Measurements from ENCODE around the gene VNN1.

Gene VNN1, protein sequence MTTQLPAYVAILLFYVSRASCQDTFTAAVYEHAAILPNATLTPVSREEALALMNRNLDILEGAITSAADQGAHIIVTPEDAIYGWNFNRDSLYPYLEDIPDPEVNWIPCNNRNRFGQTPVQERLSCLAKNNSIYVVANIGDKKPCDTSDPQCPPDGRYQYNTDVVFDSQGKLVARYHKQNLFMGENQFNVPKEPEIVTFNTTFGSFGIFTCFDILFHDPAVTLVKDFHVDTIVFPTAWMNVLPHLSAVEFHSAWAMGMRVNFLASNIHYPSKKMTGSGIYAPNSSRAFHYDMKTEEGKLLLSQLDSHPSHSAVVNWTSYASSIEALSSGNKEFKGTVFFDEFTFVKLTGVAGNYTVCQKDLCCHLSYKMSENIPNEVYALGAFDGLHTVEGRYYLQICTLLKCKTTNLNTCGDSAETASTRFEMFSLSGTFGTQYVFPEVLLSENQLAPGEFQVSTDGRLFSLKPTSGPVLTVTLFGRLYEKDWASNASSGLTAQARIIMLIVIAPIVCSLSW

DNA sequence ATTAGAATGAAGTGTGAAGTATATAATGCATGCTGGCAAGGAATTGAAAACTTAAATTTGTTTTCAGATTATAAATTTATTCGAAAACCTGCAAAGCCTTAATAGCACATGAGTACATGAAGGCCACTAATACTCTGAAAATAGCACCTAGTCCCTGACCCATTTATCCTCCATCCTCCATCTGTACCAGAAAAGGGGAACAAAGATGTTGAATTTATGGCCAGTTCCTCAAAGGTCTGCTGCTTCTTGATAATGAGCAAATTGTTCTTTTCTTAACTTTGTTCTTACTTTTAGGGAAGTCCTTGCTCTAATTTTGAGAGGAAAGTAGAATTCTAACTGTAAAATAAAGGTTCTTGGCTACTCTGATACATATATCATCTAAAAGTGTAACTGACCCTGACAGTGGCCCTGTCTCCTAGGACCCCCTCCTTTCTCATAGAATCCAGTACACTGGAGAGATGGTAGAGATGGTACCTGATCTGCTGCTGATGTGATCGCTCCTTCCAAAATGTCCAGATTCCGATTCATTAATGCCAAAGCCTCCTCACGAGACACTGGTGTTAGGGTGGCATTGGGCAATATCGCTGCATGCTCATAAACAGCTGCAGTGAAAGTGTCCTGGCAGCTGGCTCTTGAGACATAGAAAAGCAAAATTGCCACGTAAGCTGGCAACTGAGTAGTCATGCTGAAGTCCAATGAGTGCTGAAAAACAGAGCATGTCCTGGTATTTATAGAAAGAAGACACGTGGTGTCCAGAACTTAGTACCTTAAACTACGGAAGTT is at the start of gene VNN1:
TSS of gene VNN1 (minus strand) at position 704 of the 783 bp plus-strand sequence. CDS start at position 684, 20 bp downstream.
- no peak within 1 kb of the TSS for H3K4me3 ChIP-seq (ENCODE audit: low read depth, low read length)
- no peaks in the 10 kb centered on the region for H3K36me3 ChIP-seq (ENCODE audit: control insufficient read depth, insufficient read depth, low read length)
- H3K9ac ChIP-seq (ENCODE audit: low read length): no peak within 1 kb of the TSS
- no peaks in the 10 kb centered on the region for H3K27me3 ChIP-seq (ENCODE audit: control insufficient read depth, insufficient read depth, low read length)
- H3K9me3 ChIP-seq (ENCODE audit: control insufficient read depth, insufficient read depth, low read depth, low read length): no peaks in the 10 kb centered on the region
- no peaks in the 10 kb centered on the region for H3K4me1 ChIP-seq (ENCODE audit: control insufficient read depth, insufficient read depth, low read length)
- H3K27ac ChIP-seq (ENCODE audit: low read depth, low read length): no peak within 1 kb of the TSS

DNA sequence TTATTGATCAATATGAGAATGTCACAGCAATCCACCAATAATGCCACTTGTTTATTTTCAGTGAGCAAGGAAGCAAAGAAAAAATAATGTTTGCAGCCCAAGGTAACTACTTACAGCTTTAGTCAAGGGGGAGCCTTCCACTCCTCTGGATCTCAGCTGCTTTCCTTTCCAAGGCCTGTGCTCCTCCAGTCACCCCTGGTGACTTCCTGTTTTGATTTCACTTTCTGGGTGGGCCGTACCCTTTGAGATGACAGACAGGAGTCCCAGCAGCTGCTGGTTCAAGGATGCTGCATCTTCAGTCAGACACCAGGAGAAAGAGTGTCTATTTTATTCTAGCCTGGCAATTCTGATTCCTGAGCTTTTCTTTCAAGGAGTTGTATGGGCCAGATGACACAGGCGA is 49.4 kb upstream of the VNN1 start:
- H3K4me1 ChIP-seq (ENCODE audit: control insufficient read depth, insufficient read depth, low read length): no peaks in the 10 kb centered on the region
- H3K27ac ChIP-seq (ENCODE audit: low read depth, low read length): no peak overlapping the region
- no peak overlapping the region for H3K4me3 ChIP-seq (ENCODE audit: low read depth, low read length)
- H3K9me3 ChIP-seq (ENCODE audit: control insufficient read depth, insufficient read depth, low read depth, low read length): no peaks in the 10 kb centered on the region
- H3K27me3 ChIP-seq (ENCODE audit: control insufficient read depth, insufficient read depth, low read length): no peaks in the 10 kb centered on the region
- H3K36me3 ChIP-seq (ENCODE audit: control insufficient read depth, insufficient read depth, low read length): no peaks in the 10 kb centered on the region
- no peak overlapping the region for H3K9ac ChIP-seq (ENCODE audit: low read length)

GRCh38 chr6:132760256-132760655 is 46.4 kb upstream of the VNN1 start:
- no peak overlapping the region for H3K9ac ChIP-seq (ENCODE audit: low read length)
- no peak overlapping the region for H3K4me3 ChIP-seq (ENCODE audit: low read depth, low read length)
- no peaks in the 10 kb centered on the region for H3K36me3 ChIP-seq (ENCODE audit: control insufficient read depth, insufficient read depth, low read length)
- H3K27me3 ChIP-seq (ENCODE audit: control insufficient read depth, insufficient read depth, low read length): no peaks in the 10 kb centered on the region
- H3K4me1 ChIP-seq (ENCODE audit: control insufficient read depth, insufficient read depth, low read length): no peaks in the 10 kb centered on the region
- no peak overlapping the region for H3K27ac ChIP-seq (ENCODE audit: low read depth, low read length)
- no peaks in the 10 kb centered on the region for H3K9me3 ChIP-seq (ENCODE audit: control insufficient read depth, insufficient read depth, low read depth, low read length)

GRCh38 chr6:132758689-132759088 is 44.8 kb upstream of the VNN1 start:
- Histone ChIP-seq H3K27me3 (ENCODE audit: control insufficient read depth, insufficient read depth, low read length) (no peaks in the 10 kb centered on the region), H3K4me1 (ENCODE audit: control insufficient read depth, insufficient read depth, low read length) (no peaks in the 10 kb centered on the region), H3K9me3 (ENCODE audit: control insufficient read depth, insufficient read depth, low read depth, low read length) (no peaks in the 10 kb centered on the region), H3K36me3 (ENCODE audit: control insufficient read depth, insufficient read depth, low read length) (no peaks in the 10 kb centered on the region), H3K27ac (ENCODE audit: low read depth, low read length) (no peak overlapping the region), H3K9ac (ENCODE audit: low read length) (no peak overlapping the region), H3K4me3 (ENCODE audit: low read depth, low read length) (no peak overlapping the region)

- Histone ChIP-seq H3K36me3 (ENCODE audit: control insufficient read depth, insufficient read depth, low read length) (no peaks in the 10 kb centered on the region), H3K4me3 (ENCODE audit: low read depth, low read length) (no peak overlapping the region), H3K9ac (ENCODE audit: low read length) (no peak overlapping the region), H3K4me1 (ENCODE audit: control insufficient read depth, insufficient read depth, low read length) (no peaks in the 10 kb centered on the region), H3K27ac (ENCODE audit: low read depth, low read length) (no peak overlapping the region), H3K27me3 (ENCODE audit: control insufficient read depth, insufficient read depth, low read length) (no peaks in the 10 kb centered on the region), H3K9me3 (ENCODE audit: control insufficient read depth, insufficient read depth, low read depth, low read length) (no peaks in the 10 kb centered on the region)
These were observed 38.4 kb upstream of the VNN1 start for GRCh38 chr6:132752255-132752654.

- Histone ChIP-seq H3K27me3 (ENCODE audit: control insufficient read depth, insufficient read depth, low read length) (no peaks in the 10 kb centered on the region), H3K9ac (ENCODE audit: low read length) (no peak overlapping the region), H3K36me3 (ENCODE audit: control insufficient read depth, insufficient read depth, low read length) (no peaks in the 10 kb centered on the region), H3K9me3 (ENCODE audit: control insufficient read depth, insufficient read depth, low read depth, low read length) (no peaks in the 10 kb centered on the region), H3K4me1 (ENCODE audit: control insufficient read depth, insufficient read depth, low read length) (no peaks in the 10 kb centered on the region), H3K4me3 (ENCODE audit: low read depth, low read length) (no peak overlapping the region), H3K27ac (ENCODE audit: low read depth, low read length) (no peak overlapping the region)
These were observed 38.0 kb upstream of the VNN1 start for GRCh38 chr6:132751828-132752227.

GRCh38 chr6:132751306-132751705 is 37.5 kb upstream of the VNN1 start:
- no peaks in the 10 kb centered on the region for H3K36me3 ChIP-seq (ENCODE audit: control insufficient read depth, insufficient read depth, low read length)
- H3K27me3 ChIP-seq (ENCODE audit: control insufficient read depth, insufficient read depth, low read length): no peaks in the 10 kb centered on the region
- no peaks in the 10 kb centered on the region for H3K9me3 ChIP-seq (ENCODE audit: control insufficient read depth, insufficient read depth, low read depth, low read length)
- H3K27ac ChIP-seq (ENCODE audit: low read depth, low read length): no peak overlapping the region
- no peak overlapping the region for H3K4me3 ChIP-seq (ENCODE audit: low read depth, low read length)
- H3K9ac ChIP-seq (ENCODE audit: low read length): no peak overlapping the region
- no peaks in the 10 kb centered on the region for H3K4me1 ChIP-seq (ENCODE audit: control insufficient read depth, insufficient read depth, low read length)

DNA sequence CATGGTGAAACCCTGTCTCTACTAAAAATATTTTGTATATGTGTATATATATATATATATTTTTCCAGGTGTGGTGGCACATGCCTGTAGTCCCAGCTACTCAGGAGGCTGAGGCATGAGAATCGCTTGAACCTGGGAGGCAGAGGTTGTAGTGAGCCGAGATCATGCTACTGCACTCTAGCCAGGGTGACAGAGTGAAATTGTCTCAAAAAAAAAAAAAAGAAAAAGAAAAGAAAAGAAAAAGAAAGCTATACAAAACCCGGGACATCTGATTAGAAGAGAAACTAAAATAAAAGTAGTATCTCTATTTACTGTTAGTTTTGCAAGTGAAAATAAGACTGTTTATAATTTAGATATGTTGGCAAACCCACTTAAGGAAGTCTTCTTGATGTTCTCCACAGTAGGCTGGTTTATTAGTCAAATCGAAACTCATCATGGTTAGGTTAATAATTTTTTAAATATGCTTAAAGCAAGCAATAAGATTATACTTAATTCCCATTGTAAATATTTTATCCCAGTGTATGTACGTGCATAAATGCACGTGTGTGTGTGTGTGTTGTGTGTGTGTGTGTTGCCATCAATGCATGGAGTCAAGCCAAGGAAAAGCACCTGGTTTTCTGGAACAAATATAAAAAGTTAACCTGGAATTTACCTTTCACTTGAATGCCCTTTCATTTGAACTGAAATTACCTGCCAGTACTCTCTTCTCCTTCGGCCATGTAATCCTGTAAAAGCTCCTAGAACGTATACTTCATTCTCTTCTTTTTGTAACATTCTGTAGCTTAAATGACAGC is 36.8 kb upstream of the VNN1 start:
- Histone ChIP-seq H3K4me3 (ENCODE audit: low read depth, low read length) (no peak overlapping the region), H3K27ac (ENCODE audit: low read depth, low read length) (no peak overlapping the region), H3K27me3 (ENCODE audit: control insufficient read depth, insufficient read depth, low read length) (no peaks in the 10 kb centered on the region), H3K9me3 (ENCODE audit: control insufficient read depth, insufficient read depth, low read depth, low read length) (no peaks in the 10 kb centered on the region), H3K4me1 (ENCODE audit: control insufficient read depth, insufficient read depth, low read length) (no peaks in the 10 kb centered on the region), H3K36me3 (ENCODE audit: control insufficient read depth, insufficient read depth, low read length) (no peaks in the 10 kb centered on the region), H3K9ac (ENCODE audit: low read length) (no peak overlapping the region)

DNA sequence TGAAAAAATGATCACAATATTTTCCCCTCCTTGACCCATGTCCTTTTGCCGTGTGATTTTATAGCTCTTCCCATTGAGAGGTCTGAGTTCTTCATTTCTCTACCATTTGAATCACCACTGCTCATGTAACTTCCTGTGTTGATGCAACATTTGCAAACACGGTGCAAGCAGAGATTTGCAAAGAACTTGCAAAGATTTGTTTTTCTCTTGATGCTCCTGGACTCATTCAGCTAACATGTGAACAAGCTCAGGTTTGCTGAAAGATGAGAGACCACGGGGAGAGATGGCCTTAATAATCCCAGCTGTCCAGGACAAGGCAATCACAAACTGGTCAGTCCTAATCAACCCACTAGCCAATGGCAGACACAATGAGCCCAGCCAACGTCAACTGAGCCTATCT is 35.3 kb upstream of the VNN1 start:
- no peaks in the 10 kb centered on the region for H3K27me3 ChIP-seq (ENCODE audit: control insufficient read depth, insufficient read depth, low read length)
- no peak overlapping the region for H3K9ac ChIP-seq (ENCODE audit: low read length)
- H3K27ac ChIP-seq (ENCODE audit: low read depth, low read length): no peak overlapping the region
- no peaks in the 10 kb centered on the region for H3K36me3 ChIP-seq (ENCODE audit: control insufficient read depth, insufficient read depth, low read length)
- no peaks in the 10 kb centered on the region for H3K4me1 ChIP-seq (ENCODE audit: control insufficient read depth, insufficient read depth, low read length)
- H3K9me3 ChIP-seq (ENCODE audit: control insufficient read depth, insufficient read depth, low read depth, low read length): no peaks in the 10 kb centered on the region
- no peak overlapping the region for H3K4me3 ChIP-seq (ENCODE audit: low read depth, low read length)

DNA sequence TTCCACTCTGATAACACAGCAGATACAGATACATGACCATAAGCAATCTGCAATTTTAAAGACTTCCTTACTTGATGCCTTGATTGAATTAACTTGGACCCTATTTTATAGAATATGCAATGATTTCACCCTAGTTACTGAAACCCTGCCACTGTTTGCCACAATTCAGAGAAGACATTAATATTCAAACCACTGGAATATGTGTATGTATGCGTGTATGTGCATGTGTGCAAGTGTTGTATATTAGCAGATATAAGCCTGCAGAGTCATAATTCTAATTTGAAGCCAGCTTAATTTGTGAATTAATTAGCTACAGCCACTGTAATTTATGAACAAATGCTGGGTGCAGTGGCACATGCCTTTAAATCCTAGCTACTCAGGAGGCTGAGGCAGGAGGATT is 34.6 kb upstream of the VNN1 start:
- Histone ChIP-seq H3K27me3 (ENCODE audit: control insufficient read depth, insufficient read depth, low read length) (no peaks in the 10 kb centered on the region), H3K36me3 (ENCODE audit: control insufficient read depth, insufficient read depth, low read length) (no peaks in the 10 kb centered on the region), H3K4me3 (ENCODE audit: low read depth, low read length) (no peak overlapping the region), H3K4me1 (ENCODE audit: control insufficient read depth, insufficient read depth, low read length) (no peaks in the 10 kb centered on the region), H3K9ac (ENCODE audit: low read length) (no peak overlapping the region), H3K9me3 (ENCODE audit: control insufficient read depth, insufficient read depth, low read depth, low read length) (no peaks in the 10 kb centered on the region), H3K27ac (ENCODE audit: low read depth, low read length) (no peak overlapping the region)
